Choroid plexus epithelial cell (primary cell): Measurements from ENCODE around the gene NXF1.
A peak's percentile ranks its signal among the peaks of the same experiment; 100 is the strongest.

ENCODE experiments used
- DNase-seq: peaks from one replicate; pipeline ENCODE4 v3.0.0-alpha.2; 2010; ENCODE audit warnings: low read depth
- H3K4me3 ChIP-seq: 2 replicates; pipeline ENCODE4 v1.5.1; 2011; ENCODE audit warnings: low read depth, mild to moderate bottlenecking, control low read depth, low read length, moderate library complexity
- CTCF ChIP-seq: conservative IDR thresholded peaks from 2 replicates; pipeline ENCODE4 v1.5.1; 2011; ENCODE audit warnings: low read depth, mild to moderate bottlenecking, control low read depth, inconsistent platforms, low read length, moderate library complexity

The NXF1 gene

GRCh38 chr11:62841361-62842170 is 36.3 kb upstream of the NXF1 start:
- DNase-seq = peak; percentile 100
- H3K4me3 ChIP-seq = peak overlapping the region; percentile 57
- no peak for TF ChIP-seq CTCF

- DNase-seq = peak; percentile 87
These were observed 35.6 kb upstream of the NXF1 start for GRCh38 chr11:62840721-62841360.

GRCh38 chr11:62839050-62839945 is 34.1 kb upstream of the NXF1 start, which contains the start of gene WDR74:
Gene WDR74 (minus strand): TSS chr11:62839590. CDS start chr11:62839570, 20 bp downstream.
- DNase-seq = peak; percentile 95
- TF ChIP-seq CTCF = no peak
- peak within 1 kb of the TSS; percentile 92 for H3K4me3 ChIP-seq

More at GRCh38 chr11:62840721-62841360, 35.6 kb upstream of the NXF1 start:
- peak overlapping the region; percentile 40 for H3K4me3 ChIP-seq

- no peak overlapping the region for H3K4me3 ChIP-seq
- DNase-seq = no peak
- TF ChIP-seq CTCF = no peak
These were observed 30.1 kb upstream of the NXF1 start for GRCh38 chr11:62835336-62835735.

GRCh38 chr11:62832336-62833234 is 27.3 kb upstream of the NXF1 start, which contains the start of gene TEX54:
Gene TEX54 (minus strand): TSS chr11:62832841.
- peak within 1 kb of the TSS; percentile 89 for H3K4me3 ChIP-seq
- DNase-seq = no peak
- TF ChIP-seq CTCF = no peak

- TF ChIP-seq CTCF = no peak
- peak; percentile 99 for DNase-seq
- H3K4me3 ChIP-seq = peak within 1 kb of the TSS; percentile 89
These were observed 26.5 kb upstream of the NXF1 start, which contains the start of gene STX5 for GRCh38 chr11:62831520-62832335. Gene STX5 (minus strand): TSS chr11:62832051. CDS start chr11:62831243, 808 bp downstream.
